HG03280 (cell line): ENCODE results near the gene TP53I13.
"Not testable (repeated sequence)": the region's sequence is repeated elsewhere in the genome, so short reads cannot be mapped to it uniquely, and the experiment has no call there.

ENCODE experiments used
- ATAC-seq: cut with Tn5 transposase; IDR thresholded peaks from one replicate; pipeline ENCODE4 v1.9.1; 2021; ENCODE audit warnings: mild to moderate bottlenecking, moderate library complexity; ENCODE audit not compliant: unreplicated experiment

Gene TP53I13, protein sequence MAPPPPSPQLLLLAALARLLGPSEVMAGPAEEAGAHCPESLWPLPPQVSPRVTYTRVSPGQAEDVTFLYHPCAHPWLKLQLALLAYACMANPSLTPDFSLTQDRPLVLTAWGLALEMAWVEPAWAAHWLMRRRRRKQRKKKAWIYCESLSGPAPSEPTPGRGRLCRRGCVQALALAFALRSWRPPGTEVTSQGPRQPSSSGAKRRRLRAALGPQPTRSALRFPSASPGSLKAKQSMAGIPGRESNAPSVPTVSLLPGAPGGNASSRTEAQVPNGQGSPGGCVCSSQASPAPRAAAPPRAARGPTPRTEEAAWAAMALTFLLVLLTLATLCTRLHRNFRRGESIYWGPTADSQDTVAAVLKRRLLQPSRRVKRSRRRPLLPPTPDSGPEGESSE

DNA sequence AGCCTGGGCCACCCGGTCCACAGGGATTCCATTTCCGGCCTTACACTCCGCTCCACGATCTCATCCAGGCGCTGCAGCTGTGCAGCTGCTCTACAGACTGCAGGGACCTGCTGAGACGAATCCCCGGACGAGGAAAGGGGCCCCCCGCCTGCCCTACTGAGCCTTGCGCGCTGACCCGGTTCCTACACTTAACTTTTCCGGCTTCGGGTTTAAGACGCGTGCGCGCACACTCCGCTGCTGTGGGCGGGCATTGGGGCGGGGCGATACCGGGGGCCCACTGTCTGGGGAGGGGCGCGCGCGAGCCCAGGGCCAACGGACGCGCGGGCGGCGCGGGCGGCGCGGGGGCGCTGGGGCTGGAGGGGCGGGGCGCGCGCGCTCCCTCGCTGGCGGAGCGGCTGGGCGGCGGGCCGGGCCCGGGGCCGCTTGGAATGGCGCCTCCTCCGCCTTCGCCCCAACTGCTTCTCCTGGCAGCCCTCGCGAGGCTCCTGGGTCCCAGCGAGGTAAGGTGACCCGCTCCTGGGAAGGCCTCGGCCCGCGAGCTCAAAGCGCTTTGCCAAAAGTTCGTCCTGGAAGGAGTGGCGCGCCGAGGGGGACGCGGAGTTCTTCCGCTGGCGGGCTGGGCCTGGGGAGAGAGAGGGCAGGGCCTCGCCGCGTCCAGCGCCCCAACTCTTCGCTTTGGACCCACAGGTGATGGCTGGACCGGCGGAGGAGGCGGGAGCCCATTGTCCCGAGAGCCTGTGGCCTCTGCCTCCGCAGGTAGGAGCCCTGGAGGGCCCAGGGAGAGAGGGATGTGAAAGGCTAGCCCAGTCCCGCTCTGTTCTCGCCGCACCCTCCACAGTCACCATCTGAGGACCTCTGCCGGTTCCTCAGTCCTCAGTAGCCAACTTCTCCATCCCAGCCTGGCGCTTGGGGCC lies at the start of gene TP53I13:
Gene TP53I13, plus strand, starts transcription at position 371 of the 914 bp plus-strand sequence. Its CDS starts 58 bp downstream, at position 429.
- peak; percentile 45 for ATAC-seq

DNA sequence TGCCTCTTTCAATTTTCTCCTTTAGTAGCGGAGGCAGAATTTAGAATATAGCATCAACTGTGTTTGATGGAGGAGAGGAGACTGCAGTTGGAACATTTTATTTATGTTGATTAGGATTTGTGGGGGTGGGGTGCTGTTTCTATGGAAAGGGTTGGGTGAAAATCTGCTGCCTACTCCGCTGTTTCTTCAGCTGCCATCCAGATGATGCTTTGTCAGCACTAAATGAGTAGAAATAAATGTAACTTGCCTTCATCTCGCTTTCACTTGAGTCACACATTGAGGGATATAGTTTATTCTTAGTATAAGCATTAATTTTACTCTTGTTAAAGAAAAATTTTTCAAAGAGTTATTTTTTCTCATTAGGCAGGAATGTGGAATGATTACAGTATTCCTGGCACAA lies 43.8 kb upstream of the TP53I13 start:
- ATAC-seq, result no peak

DNA sequence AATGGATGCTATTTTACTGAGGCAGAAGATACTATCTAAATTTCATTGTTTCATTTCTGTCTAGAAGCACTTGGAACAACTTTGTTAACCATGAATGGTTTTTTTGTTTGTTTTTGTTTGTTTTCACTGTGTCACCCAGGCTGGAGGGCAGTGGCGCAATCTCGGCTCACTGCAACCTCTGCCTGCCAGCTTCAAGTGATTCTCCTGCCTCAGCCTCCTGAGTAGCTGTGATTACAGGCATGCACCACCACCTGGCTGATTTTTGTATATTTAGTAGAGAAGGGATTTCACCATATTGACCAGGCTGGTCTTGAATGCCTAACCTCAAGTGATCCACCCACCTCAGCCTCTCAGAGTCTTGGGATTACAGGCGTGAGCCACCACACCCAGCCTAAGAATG lies 42.2 kb upstream of the TP53I13 start:
- ATAC-seq, result no peak

DNA sequence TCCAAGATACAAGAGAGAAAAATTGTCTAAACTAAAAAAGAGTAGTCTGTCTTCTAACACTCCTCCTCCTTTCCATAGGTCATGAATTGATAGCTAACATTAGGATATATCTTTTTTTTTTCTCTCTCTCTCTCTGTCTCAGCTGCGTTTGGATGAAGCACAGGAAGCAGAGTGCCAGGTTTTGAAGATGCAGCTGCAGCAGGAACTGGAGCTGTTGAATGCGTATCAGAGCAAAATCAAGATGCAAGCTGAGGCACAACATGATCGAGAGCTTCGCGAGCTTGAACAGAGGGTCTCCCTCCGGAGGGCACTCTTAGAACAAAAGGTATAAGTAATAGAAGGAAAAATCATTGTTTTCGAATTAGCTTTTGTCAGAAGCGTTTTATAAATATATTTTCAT lies 34.5 kb upstream of the TP53I13 start:
- no peak for ATAC-seq

DNA sequence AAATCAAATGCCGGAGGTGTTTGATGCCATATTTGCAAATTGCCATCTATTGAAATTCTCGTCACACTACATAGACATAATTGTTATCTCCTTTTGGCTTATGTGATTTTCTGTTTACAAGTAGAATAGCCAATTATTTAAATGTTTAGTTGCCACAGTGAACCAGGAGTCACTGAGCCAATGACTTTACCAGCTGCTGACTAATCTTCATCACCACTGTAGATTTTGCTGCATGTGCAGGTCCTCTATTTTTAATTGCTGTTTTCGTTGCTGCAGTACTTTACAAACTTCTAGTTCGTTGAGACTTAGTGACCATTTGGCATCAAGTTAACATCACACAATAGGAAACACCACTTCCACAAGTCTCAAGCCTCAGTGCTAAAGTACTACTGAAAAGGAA lies 24.4 kb upstream of the TP53I13 start:
- ATAC-seq, result no peak

DNA sequence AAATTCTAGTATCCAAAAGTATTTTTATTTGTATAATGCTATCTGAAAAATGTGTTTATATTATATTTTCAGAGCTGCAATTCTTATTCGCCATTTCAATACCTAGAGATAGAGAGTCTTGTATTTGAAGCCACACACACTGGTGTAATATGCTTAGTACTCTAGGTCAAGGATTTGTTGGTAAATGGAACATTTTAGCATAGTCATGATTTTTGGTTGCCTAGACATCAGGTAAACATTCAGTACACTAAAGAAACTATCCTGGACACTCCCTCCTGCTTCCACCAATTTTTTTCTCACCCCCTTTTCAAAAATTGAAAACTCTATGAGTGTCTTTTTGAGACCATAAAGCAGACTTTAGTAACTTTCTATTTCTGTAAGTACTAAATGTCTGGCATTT lies 22.4 kb upstream of the TP53I13 start:
- no peak for ATAC-seq

DNA sequence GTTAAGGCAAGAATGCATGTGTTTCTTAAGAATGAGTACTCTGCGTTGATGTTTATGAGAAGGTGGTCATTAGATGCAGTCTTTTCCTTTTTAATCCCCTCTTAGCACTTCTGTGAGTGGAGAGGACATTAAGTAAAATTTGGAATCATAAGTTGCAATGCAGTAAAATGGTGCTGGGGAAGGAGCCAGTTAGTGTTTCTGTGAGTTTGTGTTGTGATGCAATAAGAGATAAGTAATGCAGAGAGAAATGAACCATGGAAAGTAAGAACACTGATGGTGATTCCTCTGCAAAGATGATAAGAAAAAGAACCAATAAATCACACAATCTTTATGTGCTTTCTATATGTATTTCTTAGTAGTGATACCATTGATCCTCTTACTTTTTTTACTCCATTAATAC lies 21.7 kb upstream of the TP53I13 start:
- ATAC-seq, result no peak

DNA sequence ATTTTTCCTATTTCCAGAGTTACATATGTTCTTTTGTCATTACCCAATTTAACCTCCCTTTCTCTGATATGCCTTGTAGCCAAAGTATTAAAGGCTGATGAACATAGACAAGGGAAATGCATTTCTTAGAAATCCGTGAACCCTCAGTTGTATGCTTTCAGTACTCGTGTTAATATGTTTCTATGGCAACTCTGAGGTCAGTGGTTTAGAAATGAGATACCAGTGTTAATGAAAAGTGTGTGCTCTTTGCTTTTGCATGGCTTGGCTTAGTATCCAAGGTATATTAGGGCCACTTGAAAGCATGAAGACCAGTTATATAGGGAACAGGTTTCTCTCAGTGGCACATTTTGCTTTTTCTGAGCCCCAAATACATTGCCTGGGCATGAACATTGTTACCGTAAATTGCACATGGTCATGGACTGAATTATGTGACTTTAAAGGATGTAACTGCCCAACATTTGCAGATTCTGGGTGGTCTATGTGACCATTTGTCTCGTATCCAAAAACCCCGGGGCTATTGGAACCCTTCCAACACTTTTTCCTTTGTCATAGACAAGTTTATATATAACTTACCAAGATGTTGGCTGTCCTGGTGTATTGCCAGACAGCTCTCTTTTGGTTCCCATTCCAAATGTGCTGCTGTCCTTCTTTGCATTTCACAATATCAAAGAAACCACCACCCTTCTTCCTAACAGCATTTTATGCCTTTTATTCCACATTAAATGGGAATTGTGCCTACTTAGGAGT lies 19.2 kb upstream of the TP53I13 start:
- no peak for ATAC-seq

DNA sequence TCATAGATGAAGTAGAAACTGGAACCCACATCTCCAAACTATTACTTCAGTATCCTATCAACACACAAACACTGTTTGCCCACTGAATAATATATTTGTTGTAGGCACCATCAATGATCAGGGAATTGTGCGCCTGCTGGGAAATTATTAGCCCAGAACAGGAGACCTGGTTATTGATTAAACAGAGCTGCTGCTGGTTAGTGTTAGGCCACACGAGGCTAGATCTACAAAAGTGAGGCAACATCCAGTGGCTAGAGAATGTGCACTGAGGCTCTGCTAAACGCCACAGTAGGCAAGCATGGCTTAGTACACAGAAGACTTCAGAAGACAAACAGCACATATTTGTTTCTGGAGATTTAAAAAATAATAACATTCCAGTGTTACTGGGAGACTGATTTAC lies 12.7 kb upstream of the TP53I13 start:
- no peak for ATAC-seq

DNA sequence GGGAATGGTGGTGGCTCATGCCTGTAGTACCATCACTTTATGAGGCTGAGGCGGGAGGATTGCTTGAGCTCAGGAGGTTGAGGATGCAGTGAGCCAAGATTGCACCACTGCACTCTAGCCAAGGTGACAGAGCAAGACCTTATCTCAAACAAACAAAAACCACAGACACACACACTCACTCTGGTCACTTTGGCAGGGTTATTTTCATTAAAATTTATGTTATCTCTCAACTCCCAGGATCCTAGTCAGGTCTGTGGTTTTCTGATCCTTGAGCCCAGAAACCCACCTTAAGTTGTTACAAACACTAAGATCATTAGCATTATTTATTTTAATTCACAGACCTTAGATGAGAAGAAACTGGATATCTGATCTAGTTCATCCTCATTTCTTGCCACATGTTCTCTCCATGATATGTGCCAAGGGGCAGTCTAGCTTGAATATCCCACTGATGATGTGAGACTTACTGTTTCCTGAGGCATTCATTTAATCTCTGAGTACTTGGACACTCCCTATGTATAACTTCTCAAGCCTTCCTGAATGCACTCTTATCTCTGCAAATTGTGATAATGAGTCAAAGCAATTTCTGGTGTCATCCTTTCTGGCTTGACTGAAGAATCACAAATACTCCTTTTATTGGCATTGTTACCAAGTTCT lies 11.3 kb upstream of the TP53I13 start:
- ATAC-seq, result no peak

DNA sequence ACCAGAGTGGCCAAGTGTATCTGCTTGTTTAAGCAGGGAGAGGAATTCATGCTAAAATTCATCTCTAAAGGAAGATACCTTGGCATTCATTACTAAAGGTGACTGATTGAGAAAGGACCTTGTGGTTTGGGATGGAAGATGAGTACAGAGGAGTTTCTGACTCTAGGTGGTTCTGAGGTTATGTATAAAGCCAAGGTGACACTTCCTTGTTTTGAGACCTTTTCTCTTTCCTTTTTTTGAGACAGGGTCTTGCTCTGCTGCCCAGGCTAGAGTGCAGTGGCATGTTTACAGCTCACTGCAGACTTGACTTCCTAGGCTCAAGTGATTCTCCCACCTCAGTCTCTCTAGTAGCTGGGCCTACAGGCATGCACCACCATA lies 10.8 kb upstream of the TP53I13 start:
- ATAC-seq, result no peak

DNA sequence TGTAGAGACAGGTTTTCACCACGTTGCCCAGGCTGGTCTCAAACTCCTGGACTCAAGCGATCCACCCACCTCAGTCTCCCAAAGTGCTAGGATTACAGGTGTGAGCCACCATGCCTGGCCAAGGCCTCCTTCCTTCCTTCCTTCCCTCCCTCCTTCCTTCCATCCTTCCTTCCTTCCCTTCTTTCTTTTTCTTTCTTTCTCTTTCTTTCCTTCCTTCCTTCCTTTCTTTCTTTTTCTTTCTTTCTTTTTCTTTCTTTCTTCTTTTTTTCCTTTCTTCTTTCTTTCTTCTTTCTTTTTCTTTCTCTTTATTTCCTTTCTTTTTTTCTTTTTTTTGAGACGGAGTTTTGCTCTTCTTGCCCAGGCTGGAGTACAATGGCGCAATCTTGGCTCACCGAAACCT lies 10.4 kb upstream of the TP53I13 start:
- ATAC-seq, result not testable (repeated sequence)

DNA sequence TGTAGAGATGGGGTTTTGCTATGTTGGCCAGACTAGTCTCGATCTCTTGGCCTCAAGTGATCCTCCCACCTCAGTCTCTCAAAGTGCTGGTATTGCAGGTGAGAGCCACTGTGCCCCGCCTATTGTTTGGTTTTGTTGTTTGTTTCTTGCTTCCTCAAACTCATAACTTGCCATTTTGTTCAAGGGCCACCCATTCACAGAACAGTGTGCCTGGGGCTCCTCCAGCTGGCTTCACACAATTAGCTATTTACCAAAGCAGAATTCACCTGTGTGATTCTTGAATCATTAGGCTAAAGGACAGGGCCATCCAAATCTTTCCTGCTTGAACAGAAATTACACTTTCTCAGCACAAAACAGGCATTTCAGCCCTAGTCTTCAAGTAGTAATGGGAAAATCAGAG lies 8.9 kb upstream of the TP53I13 start:
- no peak for ATAC-seq

DNA sequence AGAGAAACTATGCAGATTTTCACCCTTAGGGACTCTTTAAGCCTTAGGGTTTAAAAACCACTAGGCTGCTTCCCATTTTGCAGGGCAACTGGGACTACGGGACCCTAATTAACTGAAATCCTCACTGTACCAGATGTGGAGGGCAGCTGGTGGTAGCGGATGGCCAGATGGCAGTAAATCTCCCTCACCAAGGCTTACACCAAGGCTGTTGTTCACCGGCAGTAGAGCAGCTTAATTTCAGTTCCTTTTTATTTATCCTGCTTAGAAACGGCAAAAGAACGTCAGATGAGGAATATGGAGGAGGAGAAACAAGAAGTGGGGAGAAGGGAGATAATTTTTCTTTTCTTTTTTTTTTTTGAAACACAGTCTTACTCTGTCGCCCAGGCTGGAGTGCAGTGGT lies 8.2 kb upstream of the TP53I13 start:
- no peak for ATAC-seq

DNA sequence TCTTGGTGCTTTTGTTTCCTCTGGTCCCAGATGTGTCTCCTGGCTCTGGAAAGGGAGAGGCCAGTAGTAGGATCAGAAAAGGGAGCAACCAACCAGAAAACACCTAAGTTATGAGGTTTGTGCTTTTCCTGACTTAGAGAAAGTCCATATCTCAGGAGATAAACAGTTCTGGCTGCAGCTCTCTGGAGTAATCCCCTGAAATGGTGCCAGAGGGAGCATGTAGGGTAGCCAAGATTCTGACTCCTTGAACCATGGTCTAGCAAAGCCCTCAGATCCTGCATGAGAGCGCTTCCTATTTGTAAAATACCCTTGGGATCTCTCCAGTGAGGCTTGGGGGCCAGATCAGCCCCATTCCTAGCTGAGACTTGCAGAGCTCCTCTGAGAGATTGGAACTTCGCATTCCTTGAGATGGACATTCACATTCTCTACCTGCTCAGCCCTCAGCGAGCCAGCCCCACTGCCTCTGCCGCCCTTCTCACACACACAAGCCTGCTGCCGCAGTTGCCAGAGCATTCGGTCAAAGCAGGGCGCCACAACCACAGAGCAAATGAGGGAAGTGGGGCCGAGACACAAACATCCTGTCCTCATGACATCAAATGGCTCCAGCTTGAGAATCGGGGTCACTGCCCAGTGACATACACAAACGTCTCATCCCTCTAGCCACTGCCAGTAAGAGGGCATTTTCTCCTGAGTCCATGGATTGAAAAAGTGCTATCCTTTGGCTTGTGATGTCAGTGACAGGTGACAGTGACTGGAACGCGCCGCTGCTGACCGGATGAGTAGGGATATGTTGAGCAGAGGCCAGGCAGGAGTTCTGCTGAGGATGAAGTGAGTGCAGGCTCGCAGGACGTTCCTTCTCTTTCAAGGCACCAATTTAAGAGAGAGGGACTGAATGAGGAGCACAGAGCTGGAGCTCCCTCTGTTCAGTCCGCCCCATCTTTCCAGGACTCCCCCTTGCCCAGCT lies 6.7 kb upstream of the TP53I13 start:
- no peak for ATAC-seq

DNA sequence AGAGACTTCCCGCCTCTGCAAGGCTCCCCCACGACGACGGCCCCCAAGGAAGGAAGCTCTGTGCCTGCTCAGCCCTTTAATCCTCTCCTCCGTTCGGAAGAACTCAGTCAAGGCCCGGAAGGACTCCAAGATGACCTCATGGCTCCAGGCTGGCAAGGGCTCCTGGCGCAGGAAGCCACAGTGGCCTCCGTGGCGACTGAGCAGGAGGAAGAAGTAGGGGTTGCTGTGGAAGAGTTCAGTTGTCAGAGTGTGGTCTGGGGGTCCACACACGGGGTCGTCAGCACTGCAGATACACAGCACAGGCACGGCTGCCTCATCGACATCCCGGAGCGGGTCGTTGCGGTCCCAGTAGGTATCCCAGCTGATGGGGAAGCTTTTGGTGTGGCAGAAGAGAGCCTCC lies 5.9 kb upstream of the TP53I13 start:
- ATAC-seq, result no peak

DNA sequence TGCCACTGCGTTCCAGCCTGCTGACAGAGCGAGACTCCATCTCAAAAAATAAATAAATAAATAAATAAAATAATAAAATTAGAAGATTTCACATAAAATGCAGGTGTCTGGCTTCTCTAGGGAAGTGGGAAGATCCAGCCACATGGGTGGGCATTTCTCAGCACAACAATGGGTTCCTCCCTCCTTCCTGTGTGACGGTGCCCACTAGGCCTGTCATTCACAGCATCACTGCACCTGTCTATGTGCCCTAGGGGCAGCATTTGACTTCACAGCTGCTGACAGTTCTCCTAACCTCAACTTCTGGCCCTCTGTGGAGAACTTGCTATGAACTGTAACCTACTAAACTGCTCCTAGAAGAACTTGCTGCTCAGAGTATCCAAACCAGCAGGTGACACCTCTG lies 4.7 kb upstream of the TP53I13 start:
- no peak for ATAC-seq

DNA sequence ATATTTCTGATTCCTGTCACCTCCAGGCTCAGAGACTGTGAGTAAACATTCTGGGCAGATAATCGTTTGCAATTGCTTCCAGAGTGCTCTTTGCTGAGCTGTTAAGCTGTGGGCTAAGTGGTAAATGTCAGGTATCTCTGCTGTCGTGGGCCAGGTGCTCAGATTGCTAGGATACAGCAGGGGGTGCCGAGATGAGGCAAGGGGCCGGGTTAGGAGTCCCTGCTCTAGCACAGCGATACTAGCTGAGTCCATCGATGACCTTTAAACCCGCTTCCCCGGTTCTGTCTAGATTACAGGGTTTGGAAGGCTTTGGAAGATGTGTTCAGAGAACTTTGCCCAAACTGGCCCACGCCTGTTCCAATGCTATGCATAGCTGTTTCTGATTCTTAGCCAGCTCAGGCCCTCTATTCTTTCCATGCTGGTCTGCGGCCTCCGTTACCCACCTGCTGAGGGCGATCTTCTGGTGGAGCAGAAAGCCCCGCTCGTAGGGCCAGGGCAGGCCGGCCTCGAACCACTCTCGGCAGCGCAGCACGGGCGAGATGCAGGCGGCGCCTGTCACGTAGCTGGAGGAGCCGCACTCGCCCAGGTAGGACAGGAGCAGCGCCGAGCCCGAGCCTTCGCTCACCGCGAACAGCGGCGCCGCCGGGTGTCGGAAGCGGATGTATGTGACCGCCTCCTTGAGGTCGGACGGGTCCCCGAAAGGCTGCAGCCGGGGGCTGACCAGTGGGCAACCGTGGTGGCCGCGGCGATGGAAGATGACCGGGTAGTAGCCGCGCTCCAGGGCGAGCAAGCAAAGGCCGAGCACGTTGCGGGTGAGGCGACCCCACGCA lies 2.6 kb upstream of the TP53I13 start:
- peak; percentile 21 for ATAC-seq
